Thyroid gland (tissue), 4 donors: ENCODE results near the gene APCDD1L.

Source experiments
- POLR2A ChIP-seq, 2 donors: fragments of 450-650 bp; IDR thresholded peaks; one replicate each; pipeline ENCODE4 v1.6.1; 2017; ENCODE audit warnings: antibody characterized with exemption in 2 of 2, mild to moderate bottlenecking in 2 of 2, moderate library complexity in 1 of 2
- TF ChIP-seq, protein P1 (sequence below), 6 experiments: fragments of 200-600 bp in 3 of 6; fragments of 450-650 bp in 3 of 6; sonication (generic) in 3 of 6; IDR thresholded peaks; one replicate each; pipeline ENCODE4 v1.5.1; 2016 to 2019; ENCODE audit warnings: antibody characterized with exemption in 6 of 6, mild to moderate bottlenecking in 2 of 6, inconsistent platforms in 1 of 6, moderate library complexity in 1 of 6

DNA sequence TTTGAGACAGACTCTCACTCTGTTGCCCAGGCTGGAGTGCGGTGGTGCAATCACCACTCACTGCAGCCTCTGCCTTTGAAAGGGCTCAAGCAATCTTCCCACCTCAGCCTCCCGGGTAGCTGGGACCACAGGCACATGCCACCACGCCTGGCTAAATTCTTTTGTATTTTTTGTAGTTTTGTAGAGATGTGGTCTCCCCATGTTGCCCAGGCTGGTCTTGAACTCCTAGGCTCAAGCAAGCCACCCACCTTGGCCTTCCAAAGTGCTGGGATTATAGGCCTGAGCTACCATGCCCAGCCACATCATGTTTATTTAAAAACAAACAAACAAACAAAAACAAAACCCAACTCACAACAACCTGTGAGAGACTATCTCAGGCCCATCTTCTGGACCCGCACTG lies 29.7 kb upstream of the APCDD1L start:
- TF ChIP-seq, protein P1, sequence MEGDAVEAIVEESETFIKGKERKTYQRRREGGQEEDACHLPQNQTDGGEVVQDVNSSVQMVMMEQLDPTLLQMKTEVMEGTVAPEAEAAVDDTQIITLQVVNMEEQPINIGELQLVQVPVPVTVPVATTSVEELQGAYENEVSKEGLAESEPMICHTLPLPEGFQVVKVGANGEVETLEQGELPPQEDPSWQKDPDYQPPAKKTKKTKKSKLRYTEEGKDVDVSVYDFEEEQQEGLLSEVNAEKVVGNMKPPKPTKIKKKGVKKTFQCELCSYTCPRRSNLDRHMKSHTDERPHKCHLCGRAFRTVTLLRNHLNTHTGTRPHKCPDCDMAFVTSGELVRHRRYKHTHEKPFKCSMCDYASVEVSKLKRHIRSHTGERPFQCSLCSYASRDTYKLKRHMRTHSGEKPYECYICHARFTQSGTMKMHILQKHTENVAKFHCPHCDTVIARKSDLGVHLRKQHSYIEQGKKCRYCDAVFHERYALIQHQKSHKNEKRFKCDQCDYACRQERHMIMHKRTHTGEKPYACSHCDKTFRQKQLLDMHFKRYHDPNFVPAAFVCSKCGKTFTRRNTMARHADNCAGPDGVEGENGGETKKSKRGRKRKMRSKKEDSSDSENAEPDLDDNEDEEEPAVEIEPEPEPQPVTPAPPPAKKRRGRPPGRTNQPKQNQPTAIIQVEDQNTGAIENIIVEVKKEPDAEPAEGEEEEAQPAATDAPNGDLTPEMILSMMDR (IDR thresholded peaks at IDR 0.05), result no peak
- TF ChIP-seq POLR2A (IDR thresholded peaks at IDR 0.05), result no peak
